ENCODE results near the gene PCDHA1. TPM values are rescaled to one million over a fixed set of nuclear protein-coding genes. Genes with fewer than 3 reads are reported as not detected.

PCDHA1 gene
- total RNA-seq, 1 donor from 2014 or later = not detected

DNA sequence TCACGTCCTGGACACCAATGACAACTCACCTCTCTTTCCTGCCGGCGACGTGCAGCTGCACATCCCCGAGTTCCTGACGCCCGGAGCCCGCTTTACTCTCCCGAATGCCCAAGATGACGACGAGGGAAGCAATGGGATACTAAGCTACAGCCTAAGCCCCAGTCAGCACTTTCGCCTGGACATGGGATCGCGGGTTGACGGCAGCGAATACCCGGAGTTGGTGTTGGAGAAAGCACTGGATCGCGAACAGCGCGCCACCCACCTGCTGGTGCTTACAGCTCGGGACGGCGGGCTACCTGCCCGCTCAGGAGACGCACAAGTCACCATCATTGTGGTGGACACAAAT, 141.3 kb downstream of the PCDHA1 start:
- intact Hi-C loops (cut with micrococcal nuclease) = no loop called here
- no peaks in the 10 kb centered on the region for H3K4me1 Mint-ChIP-seq (ENCODE audit: low read depth)
- H3K27ac Mint-ChIP-seq = no peak overlapping the region
- peaks cover 5% of the 10 kb centered on the region for H3K9me3 Mint-ChIP-seq
- H3K36me3 Mint-ChIP-seq (ENCODE audit: low read depth) = no peaks in the 10 kb centered on the region
- no peak overlapping the region for H3K4me3 Mint-ChIP-seq
- DNase-seq (ENCODE audit: low spot score) = no peak
- peaks cover 7% of the 10 kb centered on the region for H3K27me3 Mint-ChIP-seq (ENCODE audit: insufficient read depth)

DNA sequence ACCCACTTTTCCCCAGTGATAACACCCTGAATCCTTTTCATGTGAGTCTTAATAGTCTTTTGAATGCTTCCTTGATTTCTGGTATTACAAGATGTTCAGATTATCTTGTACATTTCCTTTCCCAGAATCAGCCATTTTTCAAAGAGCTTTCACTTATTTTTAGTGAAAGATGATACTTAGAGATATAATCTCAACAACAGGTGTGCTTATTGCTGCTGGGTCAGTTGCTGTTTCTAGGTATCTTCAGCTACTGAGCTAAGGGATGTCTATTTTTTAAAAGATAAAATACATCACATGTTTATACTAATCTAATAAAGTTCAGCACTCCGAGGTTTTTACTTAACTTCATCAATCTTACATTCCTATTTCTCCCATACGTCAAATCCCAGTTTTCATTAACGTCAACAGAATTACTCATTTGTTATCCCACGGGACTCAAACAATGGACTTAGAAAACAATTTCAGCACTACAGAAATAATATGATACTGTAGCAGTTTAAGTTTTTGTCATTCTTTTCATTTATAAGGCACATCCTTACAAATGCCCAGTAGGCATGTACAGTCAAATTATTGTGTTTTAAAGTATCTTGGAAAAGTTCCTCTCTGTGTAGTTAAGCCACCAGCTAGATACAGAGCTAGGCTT, 149.1 kb downstream of the PCDHA1 start:
- intact Hi-C loops (cut with micrococcal nuclease) = no loop called here
- H3K27ac Mint-ChIP-seq = no peak overlapping the region
- H3K36me3 Mint-ChIP-seq (ENCODE audit: low read depth) = no peaks in the 10 kb centered on the region
- H3K9me3 Mint-ChIP-seq = no peaks in the 10 kb centered on the region
- H3K27me3 Mint-ChIP-seq (ENCODE audit: insufficient read depth) = no peaks in the 10 kb centered on the region
- no peak for DNase-seq (ENCODE audit: low spot score)
- H3K4me1 Mint-ChIP-seq (ENCODE audit: low read depth) = no peaks in the 10 kb centered on the region
- no peak overlapping the region for H3K4me3 Mint-ChIP-seq

DNA sequence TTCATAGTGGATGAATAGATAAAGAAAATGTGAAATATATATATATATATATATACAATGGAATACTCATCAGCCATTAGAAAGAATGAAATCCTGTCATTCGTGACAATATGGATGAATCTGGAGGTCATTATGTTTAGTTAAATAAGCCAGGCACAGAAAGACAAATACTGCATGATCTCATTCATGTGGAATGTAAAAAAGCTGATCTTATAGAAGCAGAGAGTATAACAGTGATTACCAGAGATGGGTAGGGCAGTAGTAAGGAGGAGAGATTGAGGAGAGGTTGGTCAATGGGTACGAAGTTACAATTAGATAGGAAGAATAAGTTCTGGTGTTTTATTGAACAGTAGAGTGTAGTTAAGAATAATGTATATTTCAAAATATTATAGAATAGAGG, 160.6 kb downstream of the PCDHA1 start:
- Mint-ChIP-seq H3K36me3 (ENCODE audit: low read depth) (no peaks in the 10 kb centered on the region), H3K27ac (no peak overlapping the region), H3K4me3 (no peak overlapping the region), H3K27me3 (ENCODE audit: insufficient read depth) (no peaks in the 10 kb centered on the region), H3K9me3 (peaks cover 25% of the 10 kb centered on the region), H3K4me1 (ENCODE audit: low read depth) (no peaks in the 10 kb centered on the region)
- intact Hi-C loops (cut with micrococcal nuclease) = no loop called here
- DNase-seq (ENCODE audit: low spot score) = no peak

DNA sequence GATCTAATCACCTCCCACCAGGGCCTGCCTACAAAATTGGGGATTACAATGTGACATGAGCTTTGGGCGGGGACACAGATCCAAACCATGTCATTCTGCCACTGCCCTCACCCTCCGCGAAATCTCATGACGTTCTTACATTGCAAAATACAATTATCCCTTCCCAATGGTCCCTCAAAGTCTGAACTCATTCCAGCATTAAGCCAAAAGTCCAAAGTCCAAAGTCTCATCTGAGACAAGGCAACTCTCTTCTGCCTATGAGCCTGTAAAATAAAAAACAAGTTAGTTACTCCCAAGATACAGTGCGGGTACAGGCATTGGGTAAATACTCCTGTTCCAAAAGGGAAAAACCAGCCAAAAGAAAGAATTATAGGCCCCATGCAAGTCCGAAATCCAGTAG, 165.7 kb downstream of the PCDHA1 start:
- Mint-ChIP-seq H3K9me3 (peaks cover 5% of the 10 kb centered on the region), H3K27me3 (ENCODE audit: insufficient read depth) (no peaks in the 10 kb centered on the region), H3K27ac (no peak overlapping the region), H3K4me3 (no peak overlapping the region), H3K36me3 (ENCODE audit: low read depth) (no peaks in the 10 kb centered on the region), H3K4me1 (ENCODE audit: low read depth) (no peaks in the 10 kb centered on the region)
- intact Hi-C loops (cut with micrococcal nuclease) = no loop called here
- DNase-seq (ENCODE audit: low spot score) = no peak

DNA sequence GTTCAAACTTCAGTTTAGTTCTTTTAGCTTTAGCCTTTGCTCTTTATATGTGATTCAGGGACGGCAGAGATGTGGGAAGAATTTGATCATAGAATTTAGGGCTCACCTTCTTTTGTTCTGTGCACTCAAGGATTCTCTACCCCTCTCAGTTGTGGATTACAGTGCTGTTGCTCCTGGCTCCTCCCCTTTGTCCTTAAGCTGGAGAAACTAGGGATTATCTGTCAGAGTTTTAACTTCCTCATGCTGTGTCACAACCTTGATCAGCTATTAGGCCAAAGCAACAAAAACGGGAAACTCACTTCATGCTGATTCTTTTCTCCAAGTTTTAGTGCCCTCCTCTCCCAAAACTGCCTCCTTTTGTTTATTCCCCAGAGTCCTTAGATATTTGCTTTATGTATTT, 167.3 kb downstream of the PCDHA1 start:
- intact Hi-C loops (cut with micrococcal nuclease) = no loop called here
- no peaks in the 10 kb centered on the region for H3K36me3 Mint-ChIP-seq (ENCODE audit: low read depth)
- H3K4me3 Mint-ChIP-seq = no peak overlapping the region
- DNase-seq (ENCODE audit: low spot score) = no peak
- peaks cover 5% of the 10 kb centered on the region for H3K9me3 Mint-ChIP-seq
- H3K27me3 Mint-ChIP-seq (ENCODE audit: insufficient read depth) = no peaks in the 10 kb centered on the region
- no peaks in the 10 kb centered on the region for H3K4me1 Mint-ChIP-seq (ENCODE audit: low read depth)
- H3K27ac Mint-ChIP-seq = no peak overlapping the region

DNA sequence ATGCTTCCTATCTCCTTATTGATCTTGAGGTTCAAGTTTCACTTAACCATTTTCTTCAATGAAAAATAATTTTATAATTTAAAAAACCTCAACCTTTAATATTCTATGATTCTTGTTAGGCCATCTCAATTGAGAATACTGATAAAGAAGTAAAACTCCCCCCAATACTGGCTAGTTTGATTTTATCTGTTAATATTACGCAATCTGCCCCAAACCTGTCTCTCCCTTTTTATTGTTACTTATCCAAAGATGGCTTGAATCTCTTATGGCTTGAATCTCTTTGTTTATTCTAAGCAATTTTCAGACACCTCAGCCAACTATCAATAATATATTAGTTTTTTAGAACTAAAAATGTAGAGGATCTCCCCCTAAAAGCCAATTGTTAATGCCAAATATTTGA, 176.2 kb downstream of the PCDHA1 start:
- Mint-ChIP-seq H3K27me3 (ENCODE audit: insufficient read depth) (peaks cover 18% of the 10 kb centered on the region), H3K4me3 (no peak overlapping the region), H3K9me3 (no peaks in the 10 kb centered on the region), H3K27ac (no peak overlapping the region), H3K4me1 (ENCODE audit: low read depth) (no peaks in the 10 kb centered on the region), H3K36me3 (ENCODE audit: low read depth) (no peaks in the 10 kb centered on the region)
- intact Hi-C loops (cut with micrococcal nuclease) = no loop called here
- no peak for DNase-seq (ENCODE audit: low spot score)

DNA sequence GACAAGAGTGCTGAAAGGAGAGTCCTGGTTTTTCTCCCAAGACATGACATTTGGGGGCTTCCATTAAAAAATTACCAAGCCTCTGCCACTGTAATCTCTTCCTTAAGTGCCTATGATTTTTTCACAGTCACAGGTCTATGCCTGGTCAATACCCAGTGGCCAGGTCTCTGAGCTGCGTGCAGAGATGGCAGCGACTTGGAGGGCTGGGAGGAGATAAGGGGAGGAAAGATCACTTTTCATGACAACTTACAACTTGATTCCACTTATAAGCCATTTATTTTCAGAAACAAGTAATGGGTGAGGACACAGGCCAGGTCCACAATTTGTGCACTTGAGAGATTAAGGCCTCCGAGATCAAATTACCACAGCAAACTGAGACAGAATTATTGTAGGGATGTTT, 178.4 kb downstream of the PCDHA1 start:
- no peak overlapping the region for H3K27ac Mint-ChIP-seq
- no peaks in the 10 kb centered on the region for H3K36me3 Mint-ChIP-seq (ENCODE audit: low read depth)
- no peak overlapping the region for H3K4me3 Mint-ChIP-seq
- peaks cover 18% of the 10 kb centered on the region for H3K27me3 Mint-ChIP-seq (ENCODE audit: insufficient read depth)
- no peaks in the 10 kb centered on the region for H3K9me3 Mint-ChIP-seq
- no peak for DNase-seq (ENCODE audit: low spot score)
- intact Hi-C loops (cut with micrococcal nuclease) = no loop called here
- H3K4me1 Mint-ChIP-seq (ENCODE audit: low read depth) = no peaks in the 10 kb centered on the region

DNA sequence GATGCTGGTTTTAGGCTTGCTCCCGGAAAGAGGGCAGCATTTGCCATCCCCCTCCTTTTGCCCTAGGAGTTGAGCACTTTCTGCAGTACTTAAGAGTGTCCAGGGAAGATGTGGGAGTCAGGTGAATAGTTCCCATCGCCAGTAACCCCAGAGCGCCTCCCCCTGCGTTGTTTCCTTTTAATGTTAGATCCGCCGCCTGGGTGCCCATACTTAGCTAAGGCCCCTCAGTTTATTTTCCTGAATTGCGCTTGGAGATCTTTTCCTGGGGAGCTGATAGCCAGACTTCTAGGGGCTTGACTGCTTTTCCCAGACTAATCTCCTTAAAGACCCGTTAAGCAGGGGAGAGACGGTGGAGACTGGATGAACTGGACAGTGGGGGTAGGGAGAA, 180.0 kb downstream of the PCDHA1 start:
- Mint-ChIP-seq H3K4me1 (ENCODE audit: low read depth) (no peaks in the 10 kb centered on the region), H3K9me3 (no peaks in the 10 kb centered on the region), H3K4me3 (no peak overlapping the region), H3K27me3 (ENCODE audit: insufficient read depth) (peaks cover 18% of the 10 kb centered on the region), H3K27ac (no peak overlapping the region), H3K36me3 (ENCODE audit: low read depth) (no peaks in the 10 kb centered on the region)
- no peak for DNase-seq (ENCODE audit: low spot score)
- intact Hi-C loops (cut with micrococcal nuclease) = no loop called here

DNA sequence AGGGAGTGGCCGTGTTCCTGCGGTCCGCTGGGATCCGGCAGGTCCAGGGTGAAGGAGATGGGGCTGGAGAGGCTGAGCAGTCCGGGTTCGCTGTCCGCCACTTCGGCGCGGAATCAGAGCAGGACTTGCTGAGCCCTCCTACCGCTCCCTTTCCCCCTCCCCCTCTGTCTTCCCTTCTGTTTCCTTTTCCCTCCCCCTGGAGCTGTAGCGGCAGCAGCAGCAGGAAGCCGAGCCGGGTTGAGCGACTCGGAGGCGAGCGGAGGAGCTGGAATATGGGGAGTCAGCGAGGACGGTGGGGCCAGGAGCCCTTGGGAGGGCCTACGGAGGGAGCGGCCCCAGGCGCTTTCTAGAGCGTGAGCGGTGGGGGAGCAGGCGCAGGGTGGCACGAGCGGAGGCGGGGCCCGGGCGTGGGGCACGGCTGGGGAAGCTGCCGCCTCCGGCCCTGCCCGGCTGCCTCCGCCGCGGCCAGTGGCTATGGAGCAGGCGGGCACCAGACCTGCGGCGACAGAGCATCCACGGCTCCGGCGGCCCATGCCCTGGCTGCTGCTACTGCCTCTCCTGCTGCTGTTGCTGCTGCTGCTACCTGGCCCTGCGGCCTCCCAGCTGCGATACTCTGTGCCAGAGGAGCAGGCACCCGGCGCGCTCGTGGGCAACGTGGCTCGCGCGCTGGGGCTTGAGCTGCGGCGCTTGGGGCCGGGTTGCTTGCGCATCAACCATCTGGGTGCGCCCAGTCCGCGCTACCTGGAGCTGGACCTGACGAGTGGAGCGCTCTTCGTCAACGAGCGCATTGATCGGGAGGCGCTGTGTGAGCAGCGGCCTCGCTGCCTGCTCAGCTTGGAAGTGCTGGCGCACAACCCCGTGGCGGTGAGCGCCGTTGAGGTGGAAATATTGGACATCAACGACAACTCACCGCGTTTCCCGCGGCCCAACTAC, 180.6 kb downstream of the PCDHA1 start, which contains the start of gene PCDHAC2:
PCDHAC2 (plus strand) TSS at position 184 of the 933 bp plus-strand sequence; CDS start at position 475, 291 bp downstream.
- H3K27ac Mint-ChIP-seq = no peak within 1 kb of the TSS
- no peaks in the 10 kb centered on the region for H3K9me3 Mint-ChIP-seq
- DNase-seq (ENCODE audit: low spot score) = no peak
- H3K4me3 Mint-ChIP-seq = no peak within 1 kb of the TSS
- intact Hi-C loops (cut with micrococcal nuclease) = no loop called here
- no peaks in the 10 kb centered on the region for H3K4me1 Mint-ChIP-seq (ENCODE audit: low read depth)
- peaks cover 18% of the 10 kb centered on the region for H3K27me3 Mint-ChIP-seq (ENCODE audit: insufficient read depth)
- no peaks in the 10 kb centered on the region for H3K36me3 Mint-ChIP-seq (ENCODE audit: low read depth)

DNA sequence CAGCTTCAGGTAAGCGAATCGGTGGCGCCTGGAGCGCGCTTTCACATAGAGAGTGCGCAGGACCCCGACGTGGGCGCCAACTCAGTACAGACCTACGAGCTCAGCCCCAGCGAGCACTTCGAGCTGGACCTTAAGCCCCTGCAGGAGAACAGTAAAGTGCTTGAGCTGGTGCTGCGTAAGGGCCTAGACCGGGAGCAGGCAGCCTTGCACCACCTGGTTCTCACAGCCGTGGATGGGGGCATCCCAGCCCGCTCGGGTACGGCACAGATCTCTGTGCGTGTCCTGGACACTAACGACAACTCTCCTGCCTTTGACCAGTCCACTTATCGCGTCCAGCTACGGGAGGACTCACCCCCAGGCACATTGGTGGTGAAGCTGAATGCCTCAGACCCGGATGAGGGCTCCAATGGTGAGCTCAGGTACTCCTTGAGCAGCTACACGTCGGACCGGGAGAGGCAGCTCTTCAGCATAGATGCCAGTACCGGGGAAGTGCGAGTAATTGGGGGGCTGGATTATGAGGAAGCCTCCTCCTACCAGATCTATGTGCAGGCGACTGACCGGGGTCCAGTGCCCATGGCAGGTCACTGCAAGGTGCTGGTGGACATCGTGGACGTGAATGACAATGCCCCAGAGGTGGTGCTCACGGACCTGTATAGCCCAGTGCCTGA, 181.4 kb downstream of the PCDHA1 start:
- Mint-ChIP-seq H3K36me3 (ENCODE audit: low read depth) (no peaks in the 10 kb centered on the region), H3K27ac (no peak overlapping the region), H3K27me3 (ENCODE audit: insufficient read depth) (peaks cover 18% of the 10 kb centered on the region), H3K4me3 (no peak overlapping the region), H3K9me3 (no peaks in the 10 kb centered on the region), H3K4me1 (ENCODE audit: low read depth) (no peaks in the 10 kb centered on the region)
- intact Hi-C loops (cut with micrococcal nuclease) = no loop called here
- DNase-seq (ENCODE audit: low spot score) = no peak

DNA sequence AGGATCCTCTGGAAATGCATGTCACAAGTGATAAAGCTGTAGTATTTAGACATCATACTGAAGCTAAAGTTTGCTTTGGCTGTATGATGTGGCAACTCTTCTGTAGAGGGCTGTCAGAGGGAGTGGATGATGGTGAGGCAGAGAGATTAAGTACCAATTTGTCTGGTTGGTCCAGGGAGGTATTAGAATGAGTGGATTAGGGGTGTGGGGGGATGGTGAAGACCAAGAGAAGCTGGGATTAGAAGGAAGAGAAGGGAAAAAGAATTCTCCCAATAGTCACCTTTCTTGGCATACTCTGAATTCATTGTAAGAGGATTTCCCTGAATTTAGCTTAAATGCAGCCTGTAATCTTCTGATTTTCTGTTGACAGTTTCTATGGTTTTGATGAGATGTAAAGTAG, 183.9 kb downstream of the PCDHA1 start:
- intact Hi-C loops (cut with micrococcal nuclease) = no loop called here
- Mint-ChIP-seq H3K4me1 (ENCODE audit: low read depth) (no peaks in the 10 kb centered on the region), H3K27me3 (ENCODE audit: insufficient read depth) (peaks cover 13% of the 10 kb centered on the region), H3K36me3 (ENCODE audit: low read depth) (no peaks in the 10 kb centered on the region), H3K27ac (no peak overlapping the region), H3K4me3 (no peak overlapping the region), H3K9me3 (no peaks in the 10 kb centered on the region)
- no peak for DNase-seq (ENCODE audit: low spot score)

DNA sequence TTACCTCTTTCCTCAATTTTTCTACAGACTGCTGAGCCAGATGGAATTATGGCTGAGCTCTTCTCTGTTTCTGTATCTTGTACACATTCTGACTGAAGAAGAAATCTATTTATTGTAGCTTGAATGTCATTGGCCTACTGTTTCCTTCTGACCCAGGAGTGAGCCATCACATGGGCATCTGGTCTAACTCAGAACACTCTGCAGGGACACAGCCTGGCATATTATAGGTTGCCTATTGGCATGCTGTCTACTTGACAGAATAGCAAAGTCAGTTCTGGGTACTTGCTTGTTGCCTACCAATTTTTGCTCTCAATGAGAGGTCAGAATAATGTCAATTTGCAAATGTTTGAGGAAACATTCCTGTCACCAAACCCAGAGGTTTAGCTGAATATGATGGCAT, 187.6 kb downstream of the PCDHA1 start:
- Mint-ChIP-seq H3K27ac (no peak overlapping the region), H3K36me3 (ENCODE audit: low read depth) (no peaks in the 10 kb centered on the region), H3K27me3 (ENCODE audit: insufficient read depth) (no peaks in the 10 kb centered on the region), H3K4me3 (no peak overlapping the region), H3K9me3 (no peaks in the 10 kb centered on the region), H3K4me1 (ENCODE audit: low read depth) (no peaks in the 10 kb centered on the region)
- no peak for DNase-seq (ENCODE audit: low spot score)
- intact Hi-C loops (cut with micrococcal nuclease) = no loop called here

DNA sequence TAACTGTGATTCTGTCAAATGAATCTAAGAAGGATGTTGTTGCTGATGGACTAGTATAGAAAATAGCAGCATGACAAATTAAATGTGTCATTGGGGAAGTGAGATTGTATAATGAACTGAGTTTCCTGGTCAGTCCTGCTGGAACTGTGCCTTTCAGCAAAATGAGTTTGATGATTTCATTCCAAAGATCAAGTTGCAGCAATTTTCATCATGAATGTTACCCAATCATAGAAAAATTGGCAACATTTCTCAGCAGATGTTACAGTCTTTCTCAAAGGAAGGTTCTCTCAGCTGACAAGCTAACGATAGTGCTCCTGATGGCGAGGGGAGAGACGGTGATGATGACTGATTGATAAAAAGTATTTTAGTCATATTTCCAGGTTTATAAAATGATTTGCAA, 191.1 kb downstream of the PCDHA1 start:
- intact Hi-C loops (cut with micrococcal nuclease) = no loop called here
- DNase-seq (ENCODE audit: low spot score) = no peak
- Mint-ChIP-seq H3K4me3 (no peak overlapping the region), H3K27me3 (ENCODE audit: insufficient read depth) (no peaks in the 10 kb centered on the region), H3K9me3 (no peaks in the 10 kb centered on the region), H3K27ac (no peak overlapping the region), H3K4me1 (ENCODE audit: low read depth) (no peaks in the 10 kb centered on the region), H3K36me3 (ENCODE audit: low read depth) (no peaks in the 10 kb centered on the region)
